M059J (cell line): ENCODE measurements around the gene ARHGAP11B.
"Not testable (repeated sequence)": the region's sequence is repeated elsewhere in the genome, so short reads cannot be mapped to it uniquely, and the experiment has no call there.

Source experiments
- DNase-seq: peaks from one replicate; pipeline ENCODE4 v3.0.0-alpha.2; 2012; ENCODE audit warnings: low read depth

ARHGAP11B gene

GRCh38 chr15:30625436-30626193, at the start of gene ARHGAP11B:
Gene ARHGAP11B, plus strand, starts transcription at chr15:30626128.
- DNase-seq: peak; percentile 97

- not testable (repeated sequence) for DNase-seq
These were observed 46.4 kb upstream of the ARHGAP11B start for GRCh38 chr15:30579394-30579970.

DNA sequence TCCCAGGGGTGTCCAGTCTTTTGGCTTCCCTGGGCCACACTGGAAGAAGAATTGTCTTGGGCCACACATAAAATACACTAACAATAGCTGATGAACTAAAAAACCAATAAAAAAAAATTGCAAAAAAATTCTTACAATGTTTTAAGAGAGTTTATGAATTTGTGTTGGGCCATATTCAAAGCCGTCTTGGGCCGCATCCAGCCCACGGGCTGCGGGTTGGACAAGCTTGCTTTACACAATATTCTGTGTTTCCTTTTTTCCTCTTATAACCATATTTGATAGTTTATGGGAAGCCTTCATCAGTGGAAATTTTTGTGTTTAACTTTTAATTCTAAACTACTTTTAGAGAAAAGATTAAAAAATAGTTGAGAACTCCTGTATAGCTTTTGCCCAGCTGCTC, 45.2 kb upstream of the ARHGAP11B start:
- not testable (repeated sequence) for DNase-seq

DNA sequence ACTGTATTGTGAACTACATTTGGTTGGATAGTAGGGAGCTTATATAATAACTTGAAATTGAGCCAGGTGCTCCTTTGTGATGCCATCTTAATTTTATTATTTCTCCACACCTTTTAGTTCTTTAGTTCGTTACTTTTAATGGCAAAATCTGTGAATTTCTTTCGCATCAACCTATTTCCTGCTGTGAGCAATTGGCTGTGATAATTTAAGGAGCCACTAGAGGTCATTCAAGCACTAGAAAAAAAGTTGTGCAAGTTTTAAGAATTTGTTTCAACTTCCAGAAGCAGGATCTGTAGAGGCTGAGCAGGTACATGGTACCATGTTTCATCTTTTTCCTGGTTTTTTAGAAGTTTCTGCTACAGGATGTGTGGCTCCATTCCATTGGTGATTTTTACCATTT, 27.0 kb upstream of the ARHGAP11B start:
- DNase-seq: not testable (repeated sequence)

- not testable (repeated sequence) for DNase-seq
These were observed 22.1 kb upstream of the ARHGAP11B start, which contains the start of gene GOLGA8H for GRCh38 chr15:30603796-30604195. Gene GOLGA8H, plus strand, starts transcription at chr15:30604028. Its CDS starts 98 bp downstream, at chr15:30604126.

- DNase-seq: not testable (repeated sequence)
These were observed 13.7 kb upstream of the ARHGAP11B start for GRCh38 chr15:30612271-30612670.

GRCh38 chr15:30621342-30621741, 4.6 kb upstream of the ARHGAP11B start:
- peak; percentile 9 for DNase-seq

DNA sequence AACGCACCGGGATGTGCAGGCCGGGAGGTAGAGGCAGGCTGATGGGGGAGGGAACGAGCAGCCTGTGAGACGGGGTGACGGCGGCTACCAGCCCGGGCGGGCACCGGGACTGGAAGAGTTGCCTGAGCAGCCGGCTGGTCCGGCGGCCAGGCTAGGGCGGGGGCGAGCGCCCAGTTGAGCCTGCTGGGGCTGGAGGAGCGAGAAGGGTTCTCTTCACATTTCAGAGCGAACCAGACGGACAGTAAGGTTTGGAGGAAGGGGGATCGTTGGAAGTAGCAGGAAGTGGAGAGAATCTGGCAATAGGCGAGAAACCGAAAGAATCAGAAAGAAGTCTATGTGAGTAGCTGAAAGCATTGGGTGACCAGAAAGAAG, 252 bp downstream of the ARHGAP11B start:
- DNase-seq: peak; percentile 30

- DNase-seq: peak; percentile 12
These were observed 704 bp downstream of the ARHGAP11B start for GRCh38 chr15:30626632-30627031.

- peak; percentile 26 for DNase-seq
These were observed 24.3 kb downstream of the ARHGAP11B start for GRCh38 chr15:30650012-30650929.

- DNase-seq: not testable (repeated sequence)
These were observed 35.2 kb downstream of the ARHGAP11B start for GRCh38 chr15:30661154-30661553.

DNA sequence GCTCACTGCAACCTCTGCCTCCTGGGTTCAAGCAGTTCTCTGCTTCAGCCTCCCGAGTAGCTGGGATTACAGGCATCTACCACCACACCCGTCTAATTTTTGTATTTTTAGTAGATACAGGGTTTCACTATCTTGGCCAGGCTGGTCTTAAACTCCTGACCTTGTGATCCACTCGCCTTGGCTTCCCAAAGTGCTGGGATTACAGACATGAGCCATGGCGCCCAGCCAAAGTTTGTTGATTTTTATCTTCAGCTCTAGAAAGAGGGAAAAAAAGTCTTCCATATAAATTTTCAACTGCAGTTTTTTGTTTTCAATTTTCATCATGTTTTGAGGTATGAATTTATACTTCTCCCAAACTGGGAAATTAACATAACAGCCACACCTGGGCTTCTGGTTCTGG, 43.7 kb downstream of the ARHGAP11B start:
- DNase-seq: not testable (repeated sequence)

- no peak for DNase-seq
These were observed 44.1 kb downstream of the ARHGAP11B start for GRCh38 chr15:30670056-30670455.

GRCh38 chr15:30671309-30671708, 45.4 kb downstream of the ARHGAP11B start:
- no peak for DNase-seq

GRCh38 chr15:30675126-30675525, 49.2 kb downstream of the ARHGAP11B start:
- no peak for DNase-seq

- DNase-seq: peak; percentile 40
These were observed 50.0 kb downstream of the ARHGAP11B start for GRCh38 chr15:30675891-30676290.

- not testable (repeated sequence) for DNase-seq
These were observed 55.1 kb downstream of the ARHGAP11B start for GRCh38 chr15:30680997-30681396.

- DNase-seq: not testable (repeated sequence)
These were observed 59.9 kb downstream of the ARHGAP11B start for GRCh38 chr15:30685709-30686285.

DNA sequence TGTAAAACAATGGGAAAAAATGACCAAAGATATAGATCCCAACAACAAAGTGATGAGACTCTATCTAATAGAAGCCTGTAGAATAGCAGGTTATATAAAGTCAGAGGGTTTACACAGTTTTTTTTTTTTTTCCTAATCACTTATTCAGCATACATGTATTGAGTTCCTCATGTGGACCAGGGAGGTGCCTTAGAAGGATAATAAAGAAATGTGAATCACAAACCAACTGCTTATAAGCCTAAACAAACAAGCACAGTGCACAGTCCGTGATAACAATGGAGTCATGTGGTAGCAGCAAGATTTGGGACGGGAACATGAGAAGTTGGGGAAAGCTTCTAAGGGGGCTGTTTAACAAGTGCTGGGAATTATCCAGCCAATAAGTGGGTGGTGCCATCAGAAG, 60.7 kb downstream of the ARHGAP11B start:
- DNase-seq: not testable (repeated sequence)
